Measurements from ENCODE around the gene DACT2. TPM values are rescaled to one million over a fixed set of nuclear protein-coding genes. Genes with fewer than 3 reads are reported as not detected.
"Not testable (repeated sequence)": the region's sequence is repeated elsewhere in the genome, so short reads cannot be mapped to it uniquely, and the experiment has no call there.

Gene DACT2
- total and polyA plus RNA-seq, 2 donors (not counting 1 experiment from before 2014, with no cell fraction given): not detected

DNA sequence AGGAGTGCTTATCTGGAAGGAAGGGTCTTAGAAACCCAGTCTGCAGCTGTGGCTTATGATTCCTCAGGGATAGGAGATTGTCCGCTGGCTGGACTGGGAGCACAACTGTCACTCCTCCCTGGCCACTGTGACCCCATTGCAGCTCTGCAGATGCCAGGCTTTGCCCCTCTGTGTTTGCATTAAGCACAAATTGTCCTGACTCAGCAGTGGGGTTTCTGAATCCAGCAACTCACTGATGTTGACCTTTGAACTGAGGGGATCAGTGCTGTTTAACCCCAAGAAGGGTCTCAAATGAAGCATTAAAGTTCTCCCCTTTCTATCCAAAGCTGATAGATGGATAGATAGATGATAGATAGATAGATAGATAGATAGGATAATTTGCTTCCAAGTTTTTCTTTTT lies 29.5 kb downstream of the DACT2 start:
- DNase-seq (ENCODE audit: low read depth in 2 of 2): no peak
- H3K4me2 ChIP-seq (ENCODE audit: extremely low read depth, insufficient read depth, low read length): no peak overlapping the region
- TF ChIP-seq, protein P1, sequence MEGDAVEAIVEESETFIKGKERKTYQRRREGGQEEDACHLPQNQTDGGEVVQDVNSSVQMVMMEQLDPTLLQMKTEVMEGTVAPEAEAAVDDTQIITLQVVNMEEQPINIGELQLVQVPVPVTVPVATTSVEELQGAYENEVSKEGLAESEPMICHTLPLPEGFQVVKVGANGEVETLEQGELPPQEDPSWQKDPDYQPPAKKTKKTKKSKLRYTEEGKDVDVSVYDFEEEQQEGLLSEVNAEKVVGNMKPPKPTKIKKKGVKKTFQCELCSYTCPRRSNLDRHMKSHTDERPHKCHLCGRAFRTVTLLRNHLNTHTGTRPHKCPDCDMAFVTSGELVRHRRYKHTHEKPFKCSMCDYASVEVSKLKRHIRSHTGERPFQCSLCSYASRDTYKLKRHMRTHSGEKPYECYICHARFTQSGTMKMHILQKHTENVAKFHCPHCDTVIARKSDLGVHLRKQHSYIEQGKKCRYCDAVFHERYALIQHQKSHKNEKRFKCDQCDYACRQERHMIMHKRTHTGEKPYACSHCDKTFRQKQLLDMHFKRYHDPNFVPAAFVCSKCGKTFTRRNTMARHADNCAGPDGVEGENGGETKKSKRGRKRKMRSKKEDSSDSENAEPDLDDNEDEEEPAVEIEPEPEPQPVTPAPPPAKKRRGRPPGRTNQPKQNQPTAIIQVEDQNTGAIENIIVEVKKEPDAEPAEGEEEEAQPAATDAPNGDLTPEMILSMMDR (conservative IDR thresholded peaks at IDR 0.05 in 1 of 2, IDR thresholded peaks at IDR 0.05 in 1 of 2; ENCODE audit: low read depth in 1 of 2, low read length in 2 of 2): no peak
- TF ChIP-seq EZH2 (IDR thresholded peaks at IDR 0.05; ENCODE audit: low read length, missing control alignments): no peak
- H2AFZ ChIP-seq (ENCODE audit: low read length): no peak overlapping the region
- H3K27me3 ChIP-seq (ENCODE audit: control insufficient read depth, insufficient read depth, low read length): no peaks in the 10 kb centered on the region
- H4K20me1 ChIP-seq (ENCODE audit: control insufficient read depth, extremely low read depth, insufficient read depth, low read length): no peaks in the 10 kb centered on the region
- no peaks in the 10 kb centered on the region for H3K9me3 ChIP-seq (ENCODE audit: control insufficient read depth, insufficient read depth, low read depth, low read length)
- H3K79me2 ChIP-seq (ENCODE audit: control insufficient read depth, insufficient read depth, low read length): no peaks in the 10 kb centered on the region
- no peaks in the 10 kb centered on the region for H3K36me3 ChIP-seq (ENCODE audit: control insufficient read depth, insufficient read depth, low read length)
- no peaks in the 10 kb centered on the region for H3K4me1 ChIP-seq (ENCODE audit: control insufficient read depth, extremely low read depth, insufficient read depth, low read length)
- H3K4me3 ChIP-seq (replicated peaks in 1 of 4; ENCODE audit: control extremely low read depth in 1 of 4, insufficient read depth in 1 of 4, low read depth in 3 of 4, low read length in 4 of 4): no peak overlapping the region
- no peak overlapping the region for H3K27ac ChIP-seq (ENCODE audit: insufficient read depth, low read length)
- H3K9ac ChIP-seq (ENCODE audit: insufficient read depth, low read length): no peak overlapping the region

DNA sequence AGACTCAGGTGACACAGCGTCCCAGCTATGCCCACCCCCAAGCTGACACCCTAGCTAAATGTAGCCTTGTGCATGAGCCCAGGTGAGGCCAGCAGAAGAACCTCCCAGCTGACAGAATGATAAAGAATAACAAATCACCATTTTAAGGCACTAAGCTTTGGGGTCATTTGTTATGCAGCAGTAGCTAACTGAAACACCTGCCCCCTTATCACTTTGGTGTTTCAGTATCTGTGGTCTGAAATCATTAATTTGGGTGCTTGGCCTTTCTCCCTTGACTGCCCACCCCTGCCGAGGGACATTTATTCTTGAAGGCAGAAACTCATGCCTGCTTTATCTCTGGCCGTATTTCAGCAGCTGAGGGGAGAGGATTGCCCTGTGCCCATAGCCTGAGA lies 30.0 kb downstream of the DACT2 start:
- Histone ChIP-seq H2AFZ (ENCODE audit: low read length) (no peak overlapping the region), H3K4me3 (replicated peaks in 1 of 4; ENCODE audit: control extremely low read depth in 1 of 4, insufficient read depth in 1 of 4, low read depth in 3 of 4, low read length in 4 of 4) (no peak overlapping the region), H3K79me2 (ENCODE audit: control insufficient read depth, insufficient read depth, low read length) (no peaks in the 10 kb centered on the region), H3K36me3 (ENCODE audit: control insufficient read depth, insufficient read depth, low read length) (no peaks in the 10 kb centered on the region), H4K20me1 (ENCODE audit: control insufficient read depth, extremely low read depth, insufficient read depth, low read length) (no peaks in the 10 kb centered on the region), H3K27me3 (ENCODE audit: control insufficient read depth, insufficient read depth, low read length) (no peaks in the 10 kb centered on the region), H3K4me1 (ENCODE audit: control insufficient read depth, extremely low read depth, insufficient read depth, low read length) (no peaks in the 10 kb centered on the region), H3K27ac (ENCODE audit: insufficient read depth, low read length) (no peak overlapping the region), H3K9ac (ENCODE audit: insufficient read depth, low read length) (no peak overlapping the region), H3K4me2 (ENCODE audit: extremely low read depth, insufficient read depth, low read length) (no peak overlapping the region), H3K9me3 (ENCODE audit: control insufficient read depth, insufficient read depth, low read depth, low read length) (no peaks in the 10 kb centered on the region)
- TF ChIP-seq, protein P1 (conservative IDR thresholded peaks at IDR 0.05 in 1 of 2, IDR thresholded peaks at IDR 0.05 in 1 of 2; ENCODE audit: low read depth in 1 of 2, low read length in 2 of 2): no peak
- no peak for TF ChIP-seq EZH2 (IDR thresholded peaks at IDR 0.05; ENCODE audit: low read length, missing control alignments)
- DNase-seq (ENCODE audit: low read depth in 2 of 2): no peak

DNA sequence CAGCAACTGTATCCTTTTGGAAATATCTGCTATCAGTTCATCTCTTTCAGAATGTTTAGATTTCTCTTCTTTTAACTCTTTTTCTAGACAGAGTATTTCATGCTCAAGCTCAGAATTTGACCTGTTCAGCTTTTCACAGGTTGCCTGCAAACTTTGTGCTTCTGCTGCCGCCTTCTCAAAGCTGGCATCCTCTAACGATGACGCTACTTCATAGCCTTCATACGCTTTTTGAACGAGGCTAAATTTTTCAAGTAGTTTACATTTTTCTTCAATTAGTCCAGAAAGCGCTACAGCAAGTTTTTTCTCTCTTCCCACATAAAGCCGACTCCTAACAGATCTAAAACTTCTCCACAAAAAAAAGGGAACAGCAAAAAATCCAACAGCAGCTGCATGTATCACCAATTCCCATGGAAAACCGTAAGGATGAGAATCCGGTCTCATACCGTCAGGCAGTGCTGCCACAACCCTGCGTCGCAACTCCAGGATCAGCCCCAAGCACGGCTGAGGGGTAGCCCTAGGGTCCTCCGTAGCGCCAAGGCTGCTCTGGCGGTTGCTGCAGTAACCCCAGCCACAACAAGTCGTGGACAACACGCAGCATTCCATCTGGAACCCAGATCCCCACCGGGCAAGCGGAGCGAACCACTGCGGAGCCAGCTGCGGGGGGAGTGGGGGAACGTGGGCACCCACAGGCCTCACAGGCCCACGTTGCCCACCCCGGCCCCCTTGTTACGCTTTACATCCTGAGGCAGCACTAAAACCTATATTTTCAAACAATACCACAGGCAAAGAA lies 30.6 kb downstream of the DACT2 start:
- DNase-seq (ENCODE audit: low read depth in 2 of 2): no peak
- no peaks in the 10 kb centered on the region for H3K9me3 ChIP-seq (ENCODE audit: control insufficient read depth, insufficient read depth, low read depth, low read length)

DNA sequence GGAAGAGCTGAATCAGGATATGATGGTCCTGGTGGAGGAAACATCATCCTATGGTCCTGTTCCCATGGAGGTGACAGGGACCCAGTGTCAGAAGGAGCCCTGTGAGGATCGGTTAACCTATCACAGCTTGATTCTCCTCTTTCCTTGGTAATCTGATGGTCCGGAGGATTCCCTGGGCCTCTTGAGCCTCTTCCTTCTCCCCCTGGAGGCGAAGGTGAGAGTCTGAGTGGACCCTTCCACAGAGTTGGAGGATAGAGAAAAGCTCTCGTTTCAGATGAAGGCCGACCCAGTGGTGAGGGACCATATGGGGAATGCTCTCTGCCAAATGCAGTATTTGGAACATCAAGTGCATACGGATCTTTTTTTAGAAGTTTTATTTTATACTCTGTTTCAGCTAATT lies 32.1 kb downstream of the DACT2 start:
- not testable (repeated sequence) for DNase-seq (ENCODE audit: low read depth in 2 of 2); H3K27me3 ChIP-seq (ENCODE audit: control insufficient read depth, insufficient read depth, low read length); H3K9me3 ChIP-seq (ENCODE audit: control insufficient read depth, insufficient read depth, low read depth, low read length); H3K4me2 ChIP-seq (ENCODE audit: extremely low read depth, insufficient read depth, low read length); H3K79me2 ChIP-seq (ENCODE audit: control insufficient read depth, insufficient read depth, low read length); H3K4me1 ChIP-seq (ENCODE audit: control insufficient read depth, extremely low read depth, insufficient read depth, low read length); H3K4me3 ChIP-seq (replicated peaks in 1 of 4; ENCODE audit: control extremely low read depth in 1 of 4, insufficient read depth in 1 of 4, low read depth in 3 of 4, low read length in 4 of 4); H4K20me1 ChIP-seq (ENCODE audit: control insufficient read depth, extremely low read depth, insufficient read depth, low read length); H3K27ac ChIP-seq (ENCODE audit: insufficient read depth, low read length); H3K36me3 ChIP-seq (ENCODE audit: control insufficient read depth, insufficient read depth, low read length); H2AFZ ChIP-seq (ENCODE audit: low read length); H3K9ac ChIP-seq (ENCODE audit: insufficient read depth, low read length)

More for the DNA sequence above, 30.6 kb downstream of the DACT2 start:
- Histone ChIP-seq H3K36me3 (ENCODE audit: control insufficient read depth, insufficient read depth, low read length) (no peaks in the 10 kb centered on the region), H3K27me3 (ENCODE audit: control insufficient read depth, insufficient read depth, low read length) (no peaks in the 10 kb centered on the region), H3K4me3 (replicated peaks in 1 of 4; ENCODE audit: control extremely low read depth in 1 of 4, insufficient read depth in 1 of 4, low read depth in 3 of 4, low read length in 4 of 4) (no peak overlapping the region), H3K4me2 (ENCODE audit: extremely low read depth, insufficient read depth, low read length) (no peak overlapping the region), H3K9ac (ENCODE audit: insufficient read depth, low read length) (no peak overlapping the region), H3K4me1 (ENCODE audit: control insufficient read depth, extremely low read depth, insufficient read depth, low read length) (no peaks in the 10 kb centered on the region), H3K79me2 (ENCODE audit: control insufficient read depth, insufficient read depth, low read length) (no peaks in the 10 kb centered on the region), H3K27ac (ENCODE audit: insufficient read depth, low read length) (no peak overlapping the region), H2AFZ (ENCODE audit: low read length) (no peak overlapping the region), H4K20me1 (ENCODE audit: control insufficient read depth, extremely low read depth, insufficient read depth, low read length) (no peaks in the 10 kb centered on the region)
- TF ChIP-seq EZH2 (IDR thresholded peaks at IDR 0.05; ENCODE audit: low read length, missing control alignments): no peak
- TF ChIP-seq, protein P1 (conservative IDR thresholded peaks at IDR 0.05 in 1 of 2, IDR thresholded peaks at IDR 0.05 in 1 of 2; ENCODE audit: low read depth in 1 of 2, low read length in 2 of 2): no peak
